GM21737 (cell line): Measurements from ENCODE around the gene FGFR2.

ENCODE experiments used
- ATAC-seq: cut with Tn5 transposase; IDR thresholded peaks from one replicate; pipeline ENCODE4 v1.9.1; 2021; ENCODE audit warnings: mild to moderate bottlenecking, moderate library complexity; ENCODE audit not compliant: unreplicated experiment

Gene FGFR2

DNA sequence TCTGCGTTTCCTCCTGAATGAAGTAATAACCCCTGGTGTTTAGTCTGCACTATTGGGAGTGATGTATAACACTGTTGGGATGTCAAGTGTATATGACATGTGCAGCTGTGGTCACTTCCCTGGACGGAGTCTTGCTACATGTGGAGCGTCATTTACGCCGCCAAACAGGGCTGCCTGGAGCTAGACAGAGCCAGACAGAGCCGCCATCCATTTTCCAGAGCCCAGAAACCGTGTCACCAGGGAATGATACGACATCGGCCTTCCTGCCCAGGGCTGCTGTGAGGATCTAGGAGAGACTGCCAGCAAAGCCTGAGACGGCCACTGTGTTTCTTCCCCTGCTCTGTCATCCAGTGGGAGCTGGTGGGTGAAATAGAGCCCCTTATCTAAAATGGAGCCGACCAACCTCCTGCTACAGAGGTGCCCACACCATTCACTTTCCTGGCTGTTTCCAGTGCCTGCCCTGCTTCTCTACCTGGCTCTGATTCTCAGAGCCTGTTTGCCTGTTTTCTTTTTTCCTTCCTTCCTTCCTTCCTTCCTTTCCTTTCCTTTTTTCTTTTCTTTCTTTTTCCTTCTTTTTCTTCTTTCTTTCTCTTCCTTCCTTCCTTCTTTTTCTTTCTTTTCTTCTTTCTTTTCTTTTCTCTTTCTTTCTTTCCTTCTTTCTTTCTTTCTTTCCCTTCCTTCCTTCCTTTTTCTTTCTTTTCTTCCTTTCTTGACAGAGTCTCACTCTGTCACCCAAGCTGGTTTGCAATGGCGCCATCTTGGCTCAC lies 13.3 kb upstream of the FGFR2 start:
- no peak for ATAC-seq

DNA sequence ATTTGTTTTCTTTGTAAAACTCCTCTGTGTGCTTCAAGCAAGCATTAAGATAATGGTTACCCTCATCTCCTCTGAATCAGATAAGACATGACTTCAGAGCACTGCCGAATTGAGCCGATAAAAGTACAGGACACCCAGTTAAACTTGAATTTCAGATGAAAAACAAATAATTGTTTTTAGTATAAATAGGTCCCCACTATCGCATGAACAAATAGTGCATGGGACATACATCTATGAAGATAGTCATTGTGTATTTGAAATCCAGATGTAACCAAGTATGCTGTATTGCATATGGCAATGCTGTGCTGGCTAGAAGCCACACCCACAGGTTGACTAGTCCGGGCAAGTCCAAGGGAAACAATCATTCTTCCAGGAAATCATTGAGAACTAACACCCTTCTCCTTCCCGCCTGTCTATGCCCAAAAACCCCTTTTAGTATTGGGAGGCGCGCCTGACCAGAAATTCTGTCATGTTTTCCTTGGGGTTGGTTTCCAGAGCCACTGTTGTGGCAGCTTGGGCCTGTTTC lies 12.6 kb upstream of the FGFR2 start:
- ATAC-seq: no peak

DNA sequence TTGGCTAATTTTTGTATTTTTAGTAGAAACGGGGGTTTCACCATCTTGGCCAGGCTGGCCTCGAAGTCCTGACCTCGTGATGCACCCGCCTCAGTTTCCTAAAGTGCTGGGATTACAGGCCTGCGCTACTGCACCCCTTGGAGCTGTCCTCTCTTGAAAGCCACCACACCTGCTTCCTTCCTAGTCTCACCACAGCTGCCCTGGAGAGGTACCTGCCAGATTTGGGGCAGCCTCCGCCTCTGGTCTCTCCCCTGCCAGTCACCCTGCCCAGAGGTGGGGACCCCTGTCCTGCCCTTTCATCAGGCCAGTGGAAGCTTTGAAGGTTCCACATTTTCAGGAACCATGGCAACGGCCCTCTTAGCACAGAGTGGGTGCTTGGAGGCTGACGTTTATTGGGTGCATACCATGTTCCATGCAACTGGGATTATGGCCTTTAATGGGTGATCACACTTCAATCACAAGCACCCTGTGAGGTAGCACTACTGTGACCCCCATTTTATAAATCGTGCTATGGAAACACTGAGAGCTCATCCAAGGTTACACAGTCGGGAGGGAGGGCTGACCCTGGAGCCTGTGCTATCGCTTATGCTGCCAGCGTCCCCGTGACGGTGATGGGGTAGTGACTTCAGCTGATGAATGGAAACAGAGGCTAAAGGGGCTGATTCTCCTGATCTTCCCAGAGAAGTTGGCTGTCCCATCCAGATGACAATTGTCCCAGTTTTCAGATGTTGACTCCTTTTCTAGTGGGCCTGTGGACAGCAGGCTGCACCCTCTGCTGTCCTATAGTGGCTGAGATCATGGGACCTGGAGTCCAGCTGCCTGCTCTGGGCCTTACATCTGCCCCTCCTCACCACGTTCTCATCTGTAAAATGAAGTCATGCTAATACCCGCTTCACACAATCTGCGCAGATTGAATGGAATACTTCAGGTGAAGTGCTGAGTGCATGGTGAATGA lies 11.5 kb upstream of the FGFR2 start:
- ATAC-seq: no peak

DNA sequence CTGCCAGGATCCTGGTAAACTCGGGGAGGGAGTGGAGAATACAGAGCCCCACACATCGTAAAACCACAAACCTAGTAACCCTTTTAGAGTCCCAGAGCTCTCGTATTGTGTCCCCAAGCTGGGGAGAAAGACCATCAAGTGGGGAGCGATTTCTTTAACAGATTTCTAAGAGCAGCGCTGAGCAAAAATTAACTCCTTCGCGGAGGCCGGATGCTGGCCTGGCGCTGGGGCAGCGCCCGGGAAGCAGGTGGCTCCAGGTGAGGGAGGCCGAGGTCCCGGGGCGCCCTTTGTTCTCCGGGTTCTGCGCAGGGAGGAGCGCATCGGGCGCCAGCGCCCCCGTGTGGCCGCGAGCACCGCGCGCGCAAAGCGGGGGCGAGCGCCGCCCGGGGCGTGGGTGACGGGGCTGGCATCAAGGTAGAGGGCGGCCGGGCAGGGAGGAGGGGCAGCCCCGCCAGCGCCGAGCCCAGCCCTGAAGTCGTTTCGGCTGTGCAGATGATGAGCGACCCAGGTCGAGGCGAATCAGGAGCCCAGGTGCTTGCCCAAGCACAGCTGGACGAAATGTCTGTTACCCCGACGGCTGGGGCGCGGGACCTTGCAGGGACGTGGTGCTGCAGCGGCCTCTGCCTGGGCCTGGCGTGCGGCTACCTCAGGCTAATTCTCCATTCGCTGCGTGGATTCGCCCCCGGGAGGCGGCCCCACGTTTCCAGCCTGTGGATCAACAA lies 10.4 kb upstream of the FGFR2 start:
- ATAC-seq: no peak

DNA sequence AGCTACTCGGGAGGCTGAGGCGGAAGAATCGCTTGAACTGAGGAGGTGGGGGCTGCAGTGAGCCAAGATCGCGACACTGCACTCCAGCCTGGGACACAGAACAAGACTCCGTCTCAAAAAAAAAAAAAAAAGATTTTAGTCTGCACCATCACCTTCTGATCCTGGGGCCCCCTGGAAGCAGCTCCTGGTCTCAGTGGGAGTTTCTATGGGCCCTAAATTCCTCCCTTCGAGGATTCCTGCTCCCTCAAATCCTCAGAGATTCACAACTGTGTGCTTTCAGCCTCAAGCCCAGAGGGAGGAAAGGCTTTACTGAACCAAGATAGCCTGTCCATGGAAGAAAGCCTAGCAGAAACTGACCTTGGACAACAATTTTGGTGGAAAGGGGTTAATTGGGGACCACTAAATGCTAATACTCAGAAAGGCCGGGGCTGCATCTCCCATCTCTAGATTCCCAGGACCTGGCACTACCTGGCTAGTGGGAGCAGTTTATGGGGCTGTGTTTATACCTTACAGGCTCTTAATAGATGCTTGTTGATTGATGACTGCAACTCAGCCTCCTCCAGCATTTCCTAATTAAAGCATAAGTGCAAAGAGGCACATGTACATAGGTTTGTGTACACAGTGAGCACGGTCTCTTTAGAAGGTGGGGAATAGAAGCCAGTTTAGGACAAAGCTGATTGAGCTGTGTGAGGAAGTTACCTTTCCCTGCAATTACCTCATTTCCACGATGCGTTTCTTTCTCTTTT lies 9.2 kb upstream of the FGFR2 start:
- ATAC-seq: no peak

DNA sequence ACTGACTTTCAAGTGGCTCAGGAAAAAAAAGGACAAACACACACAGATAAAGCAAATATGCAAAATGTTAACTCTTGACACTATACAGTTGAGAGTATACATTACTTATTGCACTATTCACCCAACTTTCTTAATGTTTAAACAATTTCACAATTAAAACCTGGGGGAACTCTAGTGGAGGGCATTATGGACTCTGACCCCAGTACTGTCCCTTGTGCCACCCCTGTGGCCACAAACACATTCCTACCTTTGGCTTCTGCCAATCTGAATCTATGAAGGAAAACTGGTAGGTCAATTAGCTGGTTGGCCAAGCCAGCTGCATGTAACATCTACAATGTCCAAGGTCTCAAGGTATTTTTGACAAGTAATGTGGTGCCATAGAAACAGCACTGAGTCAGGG lies 7.5 kb upstream of the FGFR2 start:
- ATAC-seq: no peak

DNA sequence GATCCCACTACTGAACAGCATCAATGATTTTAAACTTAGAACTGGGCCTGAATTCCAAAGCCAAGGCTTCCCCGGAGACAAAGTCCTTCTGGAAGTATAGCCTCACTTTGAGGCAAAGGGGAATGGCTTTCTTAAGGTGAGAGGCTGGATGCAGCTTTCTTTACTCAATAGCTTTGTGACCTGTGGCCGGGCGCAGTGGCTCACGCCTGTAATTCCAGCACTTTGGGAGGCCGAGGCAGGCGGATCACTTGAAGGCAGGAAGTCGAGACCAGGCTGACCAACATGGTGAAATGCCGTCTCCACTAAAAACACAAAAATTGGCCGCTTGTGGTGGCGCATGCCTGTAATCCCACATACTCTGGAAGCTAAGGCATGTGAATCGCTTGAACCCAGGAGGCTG lies 3.2 kb upstream of the FGFR2 start:
- ATAC-seq: no peak

DNA sequence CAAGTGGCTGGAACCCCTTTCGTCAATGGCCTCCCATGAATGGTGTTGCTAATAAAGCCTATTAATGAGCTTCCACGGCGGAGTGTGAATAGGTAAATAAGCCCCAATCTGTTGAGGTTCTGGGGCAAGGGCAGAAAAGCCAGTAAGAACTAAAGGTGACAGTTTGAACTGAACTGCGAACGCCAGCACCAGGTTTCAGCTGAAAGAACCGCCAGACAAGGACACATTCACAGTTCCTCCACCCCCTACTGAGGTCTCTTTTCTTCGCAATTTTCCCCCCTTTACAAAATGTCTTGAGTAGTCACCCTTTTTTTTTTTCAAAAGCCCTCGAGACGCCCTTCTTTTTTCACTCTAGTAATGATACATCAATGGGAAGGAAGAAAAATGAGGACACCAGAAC lies 2.4 kb upstream of the FGFR2 start:
- no peak for ATAC-seq

DNA sequence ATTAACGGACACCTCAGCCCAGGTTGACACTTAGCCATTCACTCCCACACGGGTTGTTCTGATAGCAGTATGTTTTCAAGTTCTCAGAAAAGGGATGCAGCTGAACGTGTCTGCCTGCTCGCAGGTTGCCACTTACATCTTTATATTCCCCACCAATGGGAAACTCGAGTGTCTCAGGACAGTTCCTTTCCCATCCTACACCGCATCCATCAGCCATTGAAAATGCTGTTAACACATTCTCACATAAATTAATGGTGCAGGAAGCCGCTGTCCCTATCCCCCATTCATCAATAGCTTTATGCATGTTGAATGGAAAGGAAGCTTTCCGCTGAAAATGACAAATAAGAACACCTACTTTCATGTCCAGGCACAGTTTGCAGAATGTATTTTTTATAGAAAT lies 1.7 kb upstream of the FGFR2 start:
- ATAC-seq: no peak

DNA sequence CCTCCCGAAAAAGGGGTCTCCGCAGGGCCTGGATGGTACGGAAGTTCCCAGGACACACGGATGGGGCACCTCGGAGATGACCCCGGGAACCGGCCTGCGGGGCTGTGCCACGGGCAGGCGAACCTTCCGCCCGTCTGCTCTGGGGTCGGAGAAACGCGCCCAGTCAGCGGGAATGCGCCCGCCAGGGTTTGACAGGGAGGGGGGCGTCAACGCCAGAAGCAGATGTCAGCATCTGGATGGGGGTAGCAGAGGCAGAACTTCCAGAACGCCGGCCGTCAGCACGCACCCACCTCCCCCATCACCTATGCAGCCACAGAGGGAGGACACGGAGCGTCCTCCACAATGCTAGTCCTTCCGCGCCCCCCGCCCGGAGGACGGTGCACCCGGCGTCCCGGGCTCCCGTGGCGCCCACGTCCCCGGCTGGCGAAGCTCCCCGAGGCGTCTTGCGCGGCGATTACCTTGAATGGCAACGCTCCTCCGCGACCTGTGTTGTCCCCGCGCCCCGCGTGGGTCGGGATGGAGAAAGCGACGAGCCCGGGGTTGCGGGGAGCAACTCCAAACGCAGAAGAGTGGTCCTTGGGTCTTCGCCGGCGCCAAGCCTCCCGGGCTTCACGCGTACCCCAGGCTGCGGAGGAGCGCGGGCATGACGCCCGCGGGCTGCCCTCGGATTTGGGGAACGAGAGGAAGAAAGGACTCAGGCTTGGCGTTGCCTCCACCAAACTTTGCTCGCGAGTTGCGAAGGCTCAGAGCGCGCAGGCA lies 561 bp downstream of the FGFR2 start:
- peak; percentile 8 for ATAC-seq

DNA sequence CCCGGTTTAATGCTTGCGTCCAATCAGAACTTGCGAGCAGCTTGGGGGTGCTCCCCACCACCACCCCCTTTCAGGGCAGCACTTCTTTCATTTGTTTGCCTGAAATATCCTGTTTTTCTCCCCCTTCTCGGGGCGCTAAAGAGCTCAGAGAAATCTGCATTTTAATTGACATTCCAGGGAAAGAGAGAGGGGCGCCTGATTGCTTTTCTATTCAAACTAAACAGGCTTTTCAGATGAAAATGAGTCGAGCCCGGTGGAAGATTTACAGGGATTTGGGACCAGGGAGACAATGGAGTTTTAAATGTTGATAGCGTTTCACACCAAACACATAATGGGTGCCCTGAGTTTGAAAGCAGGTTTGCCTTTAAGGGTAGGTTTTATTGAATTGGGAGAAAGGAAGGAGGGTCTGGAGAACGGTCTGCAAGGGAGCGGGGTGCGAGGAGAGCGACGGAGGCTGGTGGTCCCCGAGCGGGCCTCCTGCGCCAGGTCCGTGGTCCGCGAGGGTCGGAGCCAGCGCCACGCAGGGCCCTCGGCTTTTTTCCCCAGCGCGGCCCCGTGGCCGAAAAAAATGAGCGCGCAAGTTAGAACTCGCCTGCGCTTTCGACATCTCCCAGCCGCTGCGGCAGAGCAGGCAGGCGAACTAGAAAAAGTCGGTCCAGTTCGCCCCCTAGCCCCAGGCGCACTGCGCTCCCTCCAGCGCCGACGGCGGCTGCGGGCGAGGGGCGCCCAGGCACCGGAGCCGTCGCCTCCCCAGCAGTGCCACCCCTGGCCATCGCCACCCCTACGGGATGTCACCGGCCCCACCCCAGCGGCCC lies 1.3 kb downstream of the FGFR2 start:
- no peak for ATAC-seq

DNA sequence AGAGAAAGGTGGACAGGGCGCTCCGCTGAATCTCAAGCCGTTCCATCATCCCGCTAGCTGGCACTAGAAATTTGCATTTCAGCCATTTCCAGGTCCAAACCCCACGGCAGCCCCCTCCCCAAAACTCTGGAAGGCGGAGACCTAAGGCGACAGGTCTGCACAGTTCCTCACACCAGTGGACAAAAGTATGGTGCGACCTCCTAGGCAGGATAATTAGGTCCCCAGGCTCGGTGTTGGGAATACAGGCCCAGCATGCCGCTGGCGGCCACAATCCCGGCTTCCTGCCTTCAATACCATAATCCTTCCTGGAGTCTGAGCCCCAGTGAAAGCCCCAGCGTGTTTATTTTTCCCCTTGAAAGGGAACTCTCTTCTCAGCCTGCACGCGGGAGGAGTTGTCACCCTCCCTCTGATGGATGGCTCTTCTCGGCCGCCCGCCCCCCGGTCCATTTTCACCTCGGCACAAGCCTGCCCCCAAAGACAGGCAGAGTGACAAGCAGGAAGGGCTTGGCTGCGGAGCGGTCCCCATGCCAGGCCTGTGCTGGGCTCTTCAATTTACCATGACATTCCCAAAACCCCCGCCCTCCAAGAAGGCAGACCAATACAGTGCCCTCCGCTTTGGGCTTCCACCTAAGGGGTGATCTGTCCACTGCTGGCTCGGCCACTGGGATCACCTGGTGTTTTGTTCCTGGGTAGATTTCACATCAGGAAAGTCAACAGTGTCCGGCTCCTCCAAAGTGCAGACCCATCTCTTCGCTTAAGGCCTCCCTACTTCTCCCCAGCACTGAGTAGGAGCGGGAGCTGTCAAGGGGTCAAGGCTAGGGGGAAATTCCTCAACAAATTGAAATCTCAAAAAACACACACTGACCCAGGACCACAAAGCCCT lies 2.2 kb downstream of the FGFR2 start:
- ATAC-seq: no peak

DNA sequence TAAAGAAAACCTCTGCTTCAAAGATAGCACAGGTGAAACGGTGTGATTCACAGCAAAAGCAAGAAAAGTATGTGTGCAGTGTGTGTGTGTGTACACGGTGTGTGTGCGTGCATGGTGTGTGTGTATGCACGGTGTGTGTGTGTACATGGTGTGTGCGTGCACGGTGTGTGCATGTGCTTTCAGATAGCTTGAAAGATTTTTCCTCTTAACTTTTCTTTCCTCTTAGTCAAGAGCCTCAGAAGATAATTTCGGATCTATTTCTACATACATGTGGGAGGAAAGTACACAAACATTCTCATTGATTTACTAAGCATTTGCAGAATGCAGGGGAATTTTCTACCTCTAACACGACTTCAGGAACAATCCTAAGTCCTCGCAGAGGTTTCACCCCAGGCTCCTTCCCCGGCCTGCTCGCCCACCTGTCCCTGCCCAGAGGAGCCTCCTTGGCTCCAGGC lies 2.9 kb downstream of the FGFR2 start:
- ATAC-seq: no peak

DNA sequence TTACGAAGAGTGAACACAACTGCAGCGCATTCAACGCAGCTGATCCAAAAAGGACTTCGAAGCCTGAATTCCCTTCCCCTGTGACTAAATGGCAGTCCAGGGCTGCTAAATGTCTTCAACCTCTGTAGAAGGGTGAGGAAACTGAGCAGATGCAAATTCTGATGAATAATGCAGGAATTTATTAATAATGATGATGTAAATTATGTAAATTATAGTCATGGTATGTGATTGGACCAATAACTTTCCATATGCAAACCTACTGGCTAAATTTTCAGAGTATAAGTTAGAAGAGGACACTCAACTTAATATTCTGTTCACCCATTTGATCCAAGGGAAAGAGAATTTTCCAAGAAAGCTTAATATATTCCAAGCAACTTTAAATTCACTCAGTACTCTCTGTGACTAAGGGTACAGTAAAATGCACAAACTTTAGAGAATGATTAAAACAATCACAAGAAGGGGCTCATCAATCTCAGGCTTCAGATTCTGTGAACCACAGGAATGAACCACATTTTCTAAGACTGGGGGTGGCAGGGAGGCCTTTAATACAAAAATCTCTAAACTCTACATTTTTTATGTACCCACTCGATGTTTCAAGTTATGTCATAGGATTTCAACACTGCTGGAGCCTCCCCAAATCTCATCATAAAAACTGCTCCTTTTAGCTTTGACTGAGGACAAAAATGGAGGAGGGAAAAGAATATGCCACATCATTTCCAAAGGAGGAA lies 3.5 kb downstream of the FGFR2 start:
- no peak for ATAC-seq

DNA sequence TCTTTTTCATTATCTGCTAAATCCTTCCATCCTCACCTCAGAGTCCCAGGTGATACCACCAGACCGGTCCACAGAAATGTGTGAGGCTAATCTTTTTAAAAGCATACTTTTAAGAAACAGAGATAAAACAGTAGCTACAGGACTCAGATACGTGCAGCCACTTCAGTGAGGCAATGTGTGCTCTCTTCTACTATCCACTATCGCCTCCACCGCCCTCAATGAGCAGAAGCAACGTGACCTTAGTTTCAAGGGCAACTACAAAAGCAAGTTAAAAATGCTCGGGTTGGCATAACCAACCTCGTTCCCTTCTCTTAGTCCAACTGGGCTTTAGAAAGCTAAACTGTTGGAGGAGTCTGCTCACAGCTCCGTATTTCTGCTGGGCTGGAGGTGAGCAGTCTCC lies 4.2 kb downstream of the FGFR2 start:
- ATAC-seq: no peak

DNA sequence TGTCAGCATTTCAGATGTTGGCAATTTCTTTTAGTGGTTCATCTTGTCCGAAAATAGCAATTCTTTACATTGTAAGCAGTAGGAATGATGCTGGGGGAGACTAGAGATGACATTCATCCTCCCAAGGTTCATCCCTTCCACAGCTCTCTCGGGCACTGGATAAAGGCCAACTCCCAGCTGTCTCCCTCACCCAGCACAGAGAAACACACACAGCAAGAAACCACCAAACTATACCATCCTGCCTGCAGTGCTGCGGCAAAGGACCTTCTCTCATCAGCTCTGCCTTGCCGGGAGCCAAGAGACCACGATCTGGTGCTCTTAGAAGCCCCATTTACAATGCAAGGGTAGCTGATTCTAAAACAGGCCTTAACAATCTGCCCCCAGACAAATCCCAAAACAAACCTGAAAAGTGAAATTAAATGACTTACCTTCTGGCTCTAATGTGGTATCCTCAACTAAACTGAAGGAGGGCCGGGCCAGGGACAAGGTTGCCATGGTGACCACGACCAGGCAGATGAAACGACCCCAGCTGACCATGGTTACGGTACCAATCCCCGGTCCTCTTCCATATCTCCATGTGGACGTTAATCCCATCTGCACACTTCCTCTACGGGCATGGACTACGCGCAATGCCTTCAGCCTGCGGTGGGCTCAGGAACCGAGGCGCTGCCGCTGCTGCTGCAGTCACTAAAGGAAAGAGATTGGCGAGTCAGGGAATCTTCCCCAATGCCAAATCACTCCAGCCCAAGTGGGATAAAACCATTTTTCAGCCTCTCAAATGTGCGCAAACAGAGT lies 4.8 kb downstream of the FGFR2 start:
- ATAC-seq: no peak
